T-helper 2 cell treated with Interferon-gamma antibody and Interleukin-4, amounts not matched to agents 100 ng/mL and 5 ng/mL, for 36 hours (primary cell): ENCODE data around the gene ELAVL4. TPM values are rescaled to one million over a fixed set of nuclear protein-coding genes. Genes with fewer than 3 reads are reported as not detected.

Experiments used
- intact Hi-C: fragments of 100-400 bp; cut with micrococcal nuclease; formaldehyde crosslinking; loops from one replicate; pipeline ENCODE4 v1.15.1; 2023
- total RNA-seq: library from RNA; stranded (reverse); gene quantifications from 2 replicates; pipeline ENCODE4 v1.2.3, GENCODE V29; 2022

Gene ELAVL4
- total RNA-seq, 1 donor from 2014 or later: not detected

- intact Hi-C loops: no loop called here
Measured at GRCh38 chr1:50177994-50178393, 69.3 kb downstream of the ELAVL4 start.

GRCh38 chr1:50179639-50180038, 70.9 kb downstream of the ELAVL4 start:
- intact Hi-C loops: no loop called here

GRCh38 chr1:50180367-50180766, 71.6 kb downstream of the ELAVL4 start:
- intact Hi-C loops: no loop called here

- intact Hi-C loops: no loop called here
Measured at GRCh38 chr1:50181027-50181663, 72.4 kb downstream of the ELAVL4 start.

GRCh38 chr1:50183378-50184133, 74.8 kb downstream of the ELAVL4 start:
- intact Hi-C loops: no loop called here

GRCh38 chr1:50189369-50189768, 80.6 kb downstream of the ELAVL4 start:
- intact Hi-C loops: no loop called here

GRCh38 chr1:50193002-50193401, 84.3 kb downstream of the ELAVL4 start:
- intact Hi-C loops: no loop called here

GRCh38 chr1:50195205-50195604, 86.5 kb downstream of the ELAVL4 start:
- intact Hi-C loops: no loop called here

- intact Hi-C loops: no loop called here
Measured at GRCh38 chr1:50196081-50196480, 87.4 kb downstream of the ELAVL4 start.

GRCh38 chr1:50197216-50197615, 88.5 kb downstream of the ELAVL4 start:
- intact Hi-C loops: no loop called here

GRCh38 chr1:50208315-50208714, 99.6 kb downstream of the ELAVL4 start:
- intact Hi-C loops: no loop called here

GRCh38 chr1:50208756-50209155, 100.0 kb downstream of the ELAVL4 start:
- intact Hi-C loops: no loop called here

- intact Hi-C loops: no loop called here
Measured at GRCh38 chr1:50209749-50210148, 101.0 kb downstream of the ELAVL4 start.

- intact Hi-C loops: no loop called here
Measured at GRCh38 chr1:50213505-50213904, 104.8 kb downstream of the ELAVL4 start.

GRCh38 chr1:50214717-50215116, 106.0 kb downstream of the ELAVL4 start:
- intact Hi-C loops: no loop called here

GRCh38 chr1:50218344-50219120, 109.8 kb downstream of the ELAVL4 start:
- intact Hi-C loops: no loop called here

GRCh38 chr1:50228871-50229384, 120.2 kb downstream of the ELAVL4 start:
- intact Hi-C loops: no loop called here

GRCh38 chr1:50231209-50231608, 122.5 kb downstream of the ELAVL4 start:
- intact Hi-C loops: no loop called here

- intact Hi-C loops: no loop called here
Measured at GRCh38 chr1:50232336-50232735, 123.6 kb downstream of the ELAVL4 start.

GRCh38 chr1:50236656-50237055, 127.9 kb downstream of the ELAVL4 start:
- intact Hi-C loops: no loop called here

- intact Hi-C loops: no loop called here
Measured at GRCh38 chr1:50237056-50237455, 128.3 kb downstream of the ELAVL4 start.

- intact Hi-C loops: no loop called here
Measured at GRCh38 chr1:50243939-50244338, 135.2 kb downstream of the ELAVL4 start.
